Mesendoderm (in vitro differentiated cells): ENCODE data around the gene ETF1.

Experiments
- small RNA-seq: library from polyadenylated mRNA; stranded (forward); fragments of <200 nt; extraction: miRNeasy Mini kit (QIAGEN cat#:217004); gene quantifications from one replicate; pipeline ENCODE3, GENCODE V24; 2013; ENCODE audit not compliant: insufficient read depth

Gene ETF1

Small RNAs within 50 kb of the gene (small RNA-seq; reads per million reads assigned to genes)
- gene RF00154 (116 reads per million, percentile 96 among the genes with 10 or more reads in this experiment), gene SNORD63 (285 reads per million, percentile 97 among the genes with 10 or more reads in this experiment)
